Kidney epithelial cell (primary cell): ENCODE data around the gene FARP1. TPM values are rescaled to one million over a fixed set of nuclear protein-coding genes. Genes with fewer than 3 reads are reported as not detected.

Source experiments
- DNase-seq: peaks from one replicate; pipeline ENCODE4 v3.0.0-alpha.2; 2010; ENCODE audit warnings: low read depth
- H3K27me3 ChIP-seq: 2 replicates; pipeline ENCODE4 v1.6.0; 2011; ENCODE audit warnings: low read length; ENCODE audit not compliant: control insufficient read depth, insufficient read depth
- H3K36me3 ChIP-seq: 2 replicates; pipeline ENCODE4 v1.5.1; 2011; ENCODE audit warnings: low read length; ENCODE audit not compliant: control insufficient read depth, insufficient read depth
- H3K4me3 ChIP-seq: 2 replicates; pipeline ENCODE4 v1.5.1; 2011; ENCODE audit warnings: low read depth, mild to moderate bottlenecking, control low read depth, low read length
- CTCF ChIP-seq: IDR thresholded peaks from 2 replicates; pipeline ENCODE4 v1.5.1; 2011; ENCODE audit warnings: mild to moderate bottlenecking, moderate library complexity, low read length, control low read depth, inconsistent platforms; ENCODE audit not compliant: insufficient read depth, poor library complexity, severe bottlenecking
- total RNA-seq: library from RNA; depleted of rRNA; stranded (reverse); fragments of >200 nt; gene quantifications from 2 replicates; pipeline ENCODE4 v1.2.3, GENCODE V29; 2015

FARP1 gene
- total RNA-seq, 1 donor from 2014 or later: 135 TPM

DNA sequence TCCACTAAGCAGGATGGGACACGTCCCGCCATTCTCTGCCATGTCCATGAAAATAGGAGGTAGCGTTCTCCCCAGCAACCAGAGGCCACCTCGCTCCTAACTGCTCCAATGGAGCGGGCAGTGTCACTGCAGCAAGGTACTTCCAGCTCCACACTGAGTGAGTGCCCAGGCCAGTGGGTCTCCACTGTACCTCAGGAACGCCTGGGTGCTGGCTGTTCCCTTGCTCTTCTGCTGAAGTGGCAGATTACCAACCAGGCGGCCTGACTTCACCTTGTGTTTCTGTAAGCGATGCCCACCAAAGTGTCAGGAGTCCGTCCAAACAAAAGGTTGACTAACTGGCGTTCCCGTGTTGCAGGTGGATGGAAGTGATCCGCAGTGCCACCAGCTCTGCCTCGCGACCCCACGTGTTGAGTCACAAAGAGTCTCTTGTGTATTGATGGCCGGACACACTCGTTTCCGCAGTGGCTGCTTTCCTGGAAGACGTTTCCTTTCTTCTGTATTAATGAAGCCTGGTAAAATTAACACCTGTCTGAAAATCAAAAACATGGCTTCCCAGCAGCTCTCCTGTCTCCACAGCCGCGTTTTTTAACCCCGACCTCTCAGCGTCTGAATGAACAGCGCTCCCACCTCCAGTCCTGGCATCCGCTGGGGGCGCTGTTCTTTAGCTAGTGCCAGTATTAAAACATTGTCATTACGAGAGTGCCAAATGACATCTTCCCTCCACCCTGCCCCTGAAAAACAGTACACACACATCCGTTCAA lies 305.2 kb downstream of the FARP1 start:
- Histone ChIP-seq H3K4me3 (no peak overlapping the region), H3K27me3 (no peaks in the 10 kb centered on the region), H3K36me3 (peaks cover 7% of the 10 kb centered on the region)
- TF ChIP-seq CTCF: peak; percentile 77
- DNase-seq: no peak

- H3K36me3 ChIP-seq: peaks cover 7% of the 10 kb centered on the region
- H3K27me3 ChIP-seq: no peaks in the 10 kb centered on the region
- TF ChIP-seq CTCF: no peak
- no peak for DNase-seq
- H3K4me3 ChIP-seq: no peak overlapping the region
Observed at GRCh38 chr13:98448642-98448928, 305.7 kb downstream of the FARP1 start.

DNA sequence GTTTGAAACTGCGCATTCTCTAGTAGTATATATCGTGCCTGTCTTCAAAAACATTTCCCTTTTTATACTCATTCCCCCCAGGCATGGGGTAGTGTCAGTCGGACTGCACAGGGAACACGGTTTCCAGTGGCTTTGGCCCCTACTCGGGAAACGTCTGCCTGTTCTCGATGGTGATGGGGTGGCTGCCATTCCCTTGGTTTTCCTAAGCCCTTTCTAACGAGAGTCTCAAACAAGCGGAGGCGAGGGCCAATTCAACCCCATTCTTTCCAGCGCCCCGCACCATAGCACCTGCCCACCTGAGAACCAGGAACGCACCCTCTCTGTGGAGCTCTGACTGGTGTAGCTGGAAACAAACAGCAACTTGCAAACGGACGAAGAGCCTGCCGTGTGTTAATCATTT lies 306.4 kb downstream of the FARP1 start:
- Histone ChIP-seq H3K27me3 (no peaks in the 10 kb centered on the region), H3K4me3 (no peak overlapping the region), H3K36me3 (peaks cover 7% of the 10 kb centered on the region)
- no peak for DNase-seq
- no peak for TF ChIP-seq CTCF

DNA sequence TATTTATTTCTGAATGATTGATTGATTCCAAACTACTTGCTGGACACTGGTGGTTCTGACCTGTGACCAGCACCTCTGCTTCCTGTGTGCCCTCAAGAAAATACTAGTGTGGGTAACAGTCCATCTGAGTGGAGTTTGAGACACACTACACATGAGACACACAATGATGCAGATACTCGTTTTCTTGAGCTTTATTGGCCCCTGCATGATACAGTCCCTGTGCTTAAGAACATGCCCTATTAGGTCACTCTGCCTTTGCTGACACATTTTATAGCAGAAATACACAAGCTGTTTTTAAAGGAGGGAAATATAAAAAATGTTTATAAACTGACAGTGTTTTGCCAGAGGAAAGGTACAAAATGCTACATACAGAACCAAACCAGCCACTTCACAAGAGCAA lies 307.1 kb downstream of the FARP1 start:
- TF ChIP-seq CTCF: no peak
- Histone ChIP-seq H3K4me3 (no peak overlapping the region), H3K27me3 (no peaks in the 10 kb centered on the region)

DNA sequence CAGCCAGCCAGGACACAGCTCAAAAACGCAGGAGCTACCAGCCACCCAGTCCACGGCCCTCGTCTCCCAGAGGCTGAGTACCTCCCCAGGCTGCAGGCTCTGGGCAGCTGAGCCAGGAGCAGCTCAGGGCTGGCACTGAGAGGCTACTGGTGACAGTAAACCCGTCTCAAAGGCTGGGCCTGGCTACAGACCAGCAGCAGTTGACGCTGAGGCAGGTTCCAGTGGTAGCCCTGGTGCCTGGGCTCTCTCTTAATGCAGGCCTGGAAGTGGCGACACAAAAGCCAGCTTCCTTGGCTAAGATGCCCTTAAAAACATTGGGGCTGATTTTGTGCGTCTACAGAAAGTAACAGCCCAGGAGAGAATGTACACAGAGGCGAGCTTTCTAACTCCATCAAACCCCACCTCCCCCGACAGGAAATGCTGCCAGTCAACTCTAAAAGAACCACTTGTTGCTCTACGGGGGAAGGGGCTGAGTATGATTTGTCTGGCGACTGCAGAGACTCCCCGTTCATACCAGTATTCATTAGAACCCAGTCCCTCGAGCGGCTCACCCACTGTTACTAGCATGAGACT lies 307.7 kb downstream of the FARP1 start:
- peaks cover 8% of the 10 kb centered on the region for H3K36me3 ChIP-seq
- no peaks in the 10 kb centered on the region for H3K27me3 ChIP-seq
- no peak for TF ChIP-seq CTCF
- DNase-seq: no peak
- H3K4me3 ChIP-seq: no peak overlapping the region

More for the DNA sequence above, 307.1 kb downstream of the FARP1 start:
- no peak for DNase-seq
- peaks cover 8% of the 10 kb centered on the region for H3K36me3 ChIP-seq
